HG03565 (cell line): Measurements from ENCODE around the gene ARMC5.
"Not testable (repeated sequence)": the region's sequence is repeated elsewhere in the genome, so short reads cannot be mapped to it uniquely, and the experiment has no call there.

ENCODE experiments used
- ATAC-seq: cut with Tn5 transposase; IDR thresholded peaks from one replicate; pipeline ENCODE4 v1.9.1; 2021; ENCODE audit warnings: mild to moderate bottlenecking, moderate library complexity; ENCODE audit not compliant: unreplicated experiment

The ARMC5 gene

DNA sequence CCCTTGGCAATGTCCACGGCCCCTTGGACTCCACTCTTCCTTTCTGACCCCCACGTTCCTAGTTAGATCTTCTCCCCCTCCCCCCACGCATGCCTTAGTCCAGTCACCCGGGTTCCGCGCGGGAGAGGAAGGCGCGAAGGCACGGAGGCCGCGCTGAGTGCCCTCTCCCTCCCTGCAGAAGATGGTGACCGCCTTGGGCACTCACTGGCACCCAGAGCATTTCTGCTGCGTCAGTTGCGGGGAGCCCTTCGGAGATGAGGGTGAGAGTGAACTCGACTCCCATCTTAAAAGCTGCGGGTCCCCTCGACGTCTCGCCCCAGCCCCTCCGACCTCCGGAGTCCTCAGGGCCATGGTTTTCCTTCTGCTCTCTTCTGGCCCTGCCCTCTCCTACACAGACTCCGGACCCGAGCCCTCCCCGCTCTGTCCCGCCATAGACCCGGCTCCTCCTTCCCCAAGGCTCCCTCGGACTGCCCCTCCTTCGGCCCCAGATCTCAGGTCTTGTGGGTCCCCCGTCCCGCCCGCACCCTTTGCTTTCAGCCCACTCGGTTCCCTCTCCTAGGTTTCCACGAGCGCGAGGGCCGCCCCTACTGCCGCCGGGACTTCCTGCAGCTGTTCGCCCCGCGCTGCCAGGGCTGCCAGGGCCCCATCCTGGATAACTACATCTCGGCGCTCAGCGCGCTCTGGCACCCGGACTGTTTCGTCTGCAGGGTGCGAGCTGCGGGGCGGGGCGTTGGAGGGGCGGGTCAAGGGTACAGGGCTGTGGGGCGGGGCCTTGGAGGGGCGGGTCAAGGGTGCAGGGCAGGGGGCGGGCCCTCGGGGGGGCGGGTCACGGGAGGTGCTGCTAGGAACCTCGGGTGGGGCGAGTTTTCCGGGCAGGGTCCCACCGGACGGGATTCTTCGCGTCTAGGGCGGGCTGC is 17.3 kb downstream of the ARMC5 start:
- ATAC-seq, result peak; percentile 45

DNA sequence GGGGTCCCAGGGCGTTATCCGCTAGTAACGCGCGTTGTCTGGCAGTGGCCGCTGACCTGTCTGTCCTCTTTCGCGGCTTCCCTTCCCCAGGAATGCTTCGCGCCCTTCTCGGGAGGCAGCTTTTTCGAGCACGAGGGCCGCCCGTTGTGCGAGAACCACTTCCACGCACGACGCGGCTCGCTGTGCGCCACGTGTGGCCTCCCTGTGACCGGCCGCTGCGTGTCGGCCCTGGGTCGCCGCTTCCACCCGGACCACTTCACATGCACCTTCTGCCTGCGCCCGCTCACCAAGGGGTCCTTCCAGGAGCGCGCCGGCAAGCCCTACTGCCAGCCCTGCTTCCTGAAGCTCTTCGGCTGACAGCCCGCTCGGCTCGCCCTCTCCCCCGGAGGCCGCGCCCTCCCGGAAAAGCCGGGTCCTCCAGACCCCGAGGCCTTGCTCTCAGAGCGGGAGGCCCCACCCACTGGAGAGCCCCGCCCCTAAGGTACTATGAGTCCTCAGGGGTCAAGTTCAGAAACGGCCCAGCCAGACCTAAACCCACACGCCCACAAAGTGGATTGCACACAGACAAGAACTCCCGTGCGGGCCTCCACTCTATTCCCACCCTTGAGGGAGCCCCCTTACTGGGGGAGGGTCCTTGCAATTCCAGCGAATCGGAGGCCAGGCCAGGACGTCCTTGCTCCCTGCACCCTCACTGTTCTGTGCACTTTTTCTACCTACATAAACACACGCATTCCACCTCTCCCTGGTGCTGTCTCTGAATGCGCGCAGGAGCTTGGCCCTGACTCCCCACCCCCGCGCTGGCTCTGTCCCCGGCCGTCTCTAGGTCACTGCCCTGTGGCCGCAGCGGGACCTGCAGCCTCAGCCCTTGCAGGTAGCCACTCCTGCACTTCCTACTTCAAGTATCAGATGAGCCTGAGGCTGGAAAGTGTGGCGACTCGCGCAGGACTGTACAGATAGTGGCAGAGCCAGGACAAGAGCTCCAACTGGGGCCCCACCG is 18.2 kb downstream of the ARMC5 start:
- no peak for ATAC-seq

DNA sequence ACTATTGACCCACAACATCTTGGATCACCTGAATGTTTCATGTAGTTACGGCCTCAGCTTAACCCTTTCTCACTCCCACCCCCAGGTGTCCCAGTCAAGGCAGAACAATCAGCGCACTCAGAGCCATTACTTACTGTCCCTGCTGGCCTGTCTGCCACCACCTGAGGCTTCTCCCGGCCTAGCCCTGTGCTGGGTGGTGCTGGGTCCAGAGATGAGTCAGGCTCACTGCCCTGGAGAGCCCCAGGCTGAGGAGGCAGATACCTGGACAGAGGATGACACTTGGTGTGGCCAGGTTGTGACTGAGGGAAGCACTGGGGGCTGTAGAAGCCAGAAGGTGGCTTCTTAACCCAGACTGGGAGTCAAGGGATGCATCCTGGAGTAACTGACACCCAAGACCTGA is 19.7 kb downstream of the ARMC5 start:
- no peak for ATAC-seq

DNA sequence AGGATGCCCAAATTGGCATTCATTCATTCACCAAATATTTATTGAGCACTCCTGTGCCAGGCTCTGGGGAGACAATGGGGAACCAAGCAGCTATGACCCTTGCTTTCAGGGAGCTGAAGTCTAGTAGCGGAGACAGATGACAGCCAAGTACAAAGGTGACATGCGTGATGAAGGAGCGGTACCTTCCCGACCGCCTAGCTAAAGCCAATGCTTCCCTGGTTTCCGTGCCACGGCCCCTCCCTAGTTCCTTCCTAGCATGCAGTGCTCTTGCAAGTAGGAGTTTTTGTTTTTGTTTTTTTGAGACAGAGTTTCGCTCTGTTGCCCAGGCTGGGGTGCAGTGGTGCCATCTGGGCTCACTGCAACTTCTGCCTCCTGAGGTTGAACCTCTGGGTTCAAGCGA is 20.4 kb downstream of the ARMC5 start:
- no peak for ATAC-seq

DNA sequence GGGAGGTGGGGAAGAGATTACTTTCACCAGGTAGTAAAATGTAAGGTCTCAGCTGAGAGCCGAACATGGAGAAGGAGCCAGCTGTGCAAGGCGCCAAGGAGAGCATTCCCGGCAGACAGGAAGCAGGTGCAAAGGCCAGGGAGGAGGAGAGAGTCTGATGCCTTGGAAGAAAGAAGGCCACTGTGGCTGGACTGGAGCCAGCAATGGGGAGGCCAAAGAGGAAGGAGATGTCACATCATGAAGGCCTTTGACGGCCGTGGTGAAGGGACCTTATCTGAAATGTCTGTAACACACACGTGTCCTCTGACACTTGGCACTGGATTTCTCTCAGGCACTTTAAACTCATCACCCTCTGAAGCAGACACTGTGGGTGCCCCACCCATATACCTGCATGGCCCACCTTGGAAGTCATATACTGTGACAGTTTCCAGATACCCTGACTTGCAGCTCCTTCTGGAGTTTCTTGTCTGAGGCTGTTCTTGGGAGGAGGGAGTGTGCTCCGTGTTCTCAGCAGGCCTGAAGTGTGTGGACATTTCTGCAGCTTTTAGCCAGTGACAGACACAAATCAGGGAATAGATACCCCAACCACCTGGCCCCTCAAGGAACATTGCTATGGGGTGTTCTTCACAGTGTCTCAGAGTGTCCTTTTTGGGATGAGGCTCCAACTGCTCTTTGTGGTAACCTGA is 21.7 kb downstream of the ARMC5 start:
- ATAC-seq, result no peak

DNA sequence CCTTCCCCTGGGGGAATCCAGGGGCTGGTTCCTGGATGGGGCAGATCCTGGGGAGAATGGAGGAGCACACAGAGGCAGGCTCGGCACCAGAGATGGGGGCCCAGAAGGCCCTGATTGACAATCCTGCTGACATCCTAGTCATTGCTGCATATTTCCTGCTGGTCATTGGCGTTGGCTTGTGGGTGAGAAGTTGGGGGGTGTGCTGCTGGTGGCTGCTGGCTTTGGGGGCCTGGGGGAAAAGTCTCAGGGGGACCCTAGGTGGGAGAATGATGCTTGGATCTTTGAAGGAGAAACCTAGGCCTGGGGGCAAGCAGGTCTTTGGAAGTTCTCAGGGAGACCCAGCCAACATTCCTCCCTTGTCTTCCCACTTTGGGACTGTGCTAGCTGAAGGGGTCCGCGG is 23.8 kb downstream of the ARMC5 start, which contains the start of gene SLC5A2:
Gene SLC5A2, plus strand, starts transcription at position 43 of the 400 bp plus-strand sequence. Its CDS starts 14 bp downstream, at position 57.
- no peak for ATAC-seq

DNA sequence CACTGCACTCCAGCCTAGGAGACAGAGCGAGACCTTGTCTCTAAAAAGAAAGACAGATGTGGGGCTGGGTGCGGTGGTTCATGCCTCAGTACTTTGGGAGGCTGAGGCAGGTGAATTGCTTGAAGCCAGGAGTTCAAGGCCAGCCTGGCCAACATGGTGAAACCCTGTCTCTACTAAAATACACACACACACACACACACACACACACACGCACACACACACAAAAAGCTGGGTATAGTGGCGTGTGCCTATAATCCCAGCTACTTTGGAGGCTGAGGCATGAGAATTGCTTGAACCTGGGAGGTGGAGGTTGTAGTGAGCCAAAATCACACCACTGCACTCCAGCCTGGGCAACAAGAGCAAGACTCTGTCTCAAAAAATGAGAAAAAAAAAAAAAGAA is 24.7 kb downstream of the ARMC5 start:
- not testable (repeated sequence) for ATAC-seq

DNA sequence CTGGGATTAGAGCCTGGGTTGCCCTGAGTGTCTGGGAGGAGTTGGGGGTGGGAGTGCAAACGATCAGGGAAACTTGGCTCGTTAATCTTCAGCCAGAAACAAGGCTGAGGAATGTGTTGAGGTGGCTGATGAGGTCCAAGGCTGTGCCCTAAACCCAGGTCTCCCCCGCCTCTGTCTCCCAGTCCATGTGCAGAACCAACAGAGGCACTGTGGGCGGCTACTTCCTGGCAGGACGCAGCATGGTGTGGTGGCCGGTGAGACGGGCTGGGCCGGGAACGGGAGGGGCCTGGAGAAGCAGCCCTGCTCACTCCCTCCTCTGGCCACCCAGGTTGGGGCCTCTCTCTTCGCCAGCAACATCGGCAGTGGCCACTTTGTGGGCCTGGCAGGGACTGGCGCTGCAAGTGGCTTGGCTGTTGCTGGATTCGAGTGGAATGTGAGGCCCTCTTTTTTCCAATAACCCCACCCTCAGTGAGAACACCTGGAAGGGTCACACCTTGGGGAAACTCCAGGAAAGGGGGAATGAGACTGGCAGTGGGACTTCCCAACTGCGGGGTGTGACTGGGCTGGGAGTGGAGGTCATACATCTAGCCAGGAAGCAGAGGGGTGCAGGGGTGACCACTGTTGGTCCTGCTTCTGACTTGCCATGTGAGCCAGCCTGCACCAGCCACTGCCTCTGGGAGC is 25.3 kb downstream of the ARMC5 start:
- ATAC-seq, result no peak

DNA sequence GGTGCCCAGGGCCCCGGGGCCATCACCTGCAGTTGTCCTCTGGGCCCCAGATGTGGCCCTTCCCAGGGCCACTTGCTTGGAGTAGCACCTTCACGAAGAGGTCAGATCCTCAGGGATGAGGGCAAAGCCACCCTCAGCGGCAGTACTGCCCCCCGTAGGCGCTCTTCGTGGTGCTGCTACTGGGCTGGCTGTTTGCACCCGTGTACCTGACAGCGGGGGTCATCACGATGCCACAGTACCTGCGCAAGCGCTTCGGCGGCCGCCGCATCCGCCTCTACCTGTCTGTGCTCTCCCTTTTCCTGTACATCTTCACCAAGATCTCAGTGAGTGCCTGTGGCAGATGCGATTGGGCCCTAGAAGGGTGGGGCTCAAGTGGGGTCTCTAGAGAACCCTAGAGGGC is 26.3 kb downstream of the ARMC5 start:
- ATAC-seq, result no peak

DNA sequence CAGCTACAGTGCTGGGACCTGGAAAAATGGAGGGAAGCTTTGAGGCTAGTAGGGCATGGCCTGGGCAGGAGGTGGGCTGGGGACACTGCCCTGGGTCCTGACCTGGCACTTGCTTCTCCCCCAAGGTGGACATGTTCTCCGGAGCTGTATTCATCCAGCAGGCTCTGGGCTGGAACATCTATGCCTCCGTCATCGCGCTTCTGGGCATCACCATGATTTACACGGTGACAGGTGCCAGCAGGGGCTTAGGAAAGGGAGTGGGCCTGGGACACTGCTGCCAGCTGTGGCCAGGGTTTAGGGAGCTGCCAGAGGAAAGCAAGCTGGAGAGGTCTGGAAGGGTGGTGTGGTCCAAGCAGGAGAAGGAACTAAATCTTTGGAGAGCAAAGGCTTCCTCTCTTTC is 26.7 kb downstream of the ARMC5 start:
- no peak for ATAC-seq

DNA sequence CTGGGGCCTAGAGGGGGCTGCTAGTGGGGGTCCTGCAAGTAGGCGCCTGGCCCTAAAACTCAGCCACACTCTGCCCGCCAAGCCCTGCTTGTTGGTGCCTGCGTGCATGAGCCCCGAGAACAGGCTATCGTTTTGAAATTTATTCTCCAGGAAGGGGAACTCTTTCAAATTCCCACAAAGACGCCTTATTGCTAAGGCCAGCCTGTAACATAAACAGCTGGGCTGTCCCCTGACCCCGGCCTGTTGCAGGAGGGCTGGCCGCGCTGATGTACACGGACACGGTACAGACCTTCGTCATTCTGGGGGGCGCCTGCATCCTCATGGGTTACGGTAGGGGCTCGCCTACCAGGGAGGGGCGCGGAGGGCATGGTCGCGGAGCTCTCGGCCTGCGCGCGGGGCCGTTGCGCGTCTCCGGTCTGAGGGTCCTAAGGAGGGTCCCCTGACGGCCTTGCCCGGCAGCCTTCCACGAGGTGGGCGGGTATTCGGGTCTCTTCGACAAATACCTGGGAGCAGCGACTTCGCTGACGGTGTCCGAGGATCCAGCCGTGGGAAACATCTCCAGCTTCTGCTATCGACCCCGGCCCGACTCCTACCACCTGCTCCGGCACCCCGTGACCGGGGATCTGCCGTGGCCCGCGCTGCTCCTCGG is 27.9 kb downstream of the ARMC5 start:
- no peak for ATAC-seq

DNA sequence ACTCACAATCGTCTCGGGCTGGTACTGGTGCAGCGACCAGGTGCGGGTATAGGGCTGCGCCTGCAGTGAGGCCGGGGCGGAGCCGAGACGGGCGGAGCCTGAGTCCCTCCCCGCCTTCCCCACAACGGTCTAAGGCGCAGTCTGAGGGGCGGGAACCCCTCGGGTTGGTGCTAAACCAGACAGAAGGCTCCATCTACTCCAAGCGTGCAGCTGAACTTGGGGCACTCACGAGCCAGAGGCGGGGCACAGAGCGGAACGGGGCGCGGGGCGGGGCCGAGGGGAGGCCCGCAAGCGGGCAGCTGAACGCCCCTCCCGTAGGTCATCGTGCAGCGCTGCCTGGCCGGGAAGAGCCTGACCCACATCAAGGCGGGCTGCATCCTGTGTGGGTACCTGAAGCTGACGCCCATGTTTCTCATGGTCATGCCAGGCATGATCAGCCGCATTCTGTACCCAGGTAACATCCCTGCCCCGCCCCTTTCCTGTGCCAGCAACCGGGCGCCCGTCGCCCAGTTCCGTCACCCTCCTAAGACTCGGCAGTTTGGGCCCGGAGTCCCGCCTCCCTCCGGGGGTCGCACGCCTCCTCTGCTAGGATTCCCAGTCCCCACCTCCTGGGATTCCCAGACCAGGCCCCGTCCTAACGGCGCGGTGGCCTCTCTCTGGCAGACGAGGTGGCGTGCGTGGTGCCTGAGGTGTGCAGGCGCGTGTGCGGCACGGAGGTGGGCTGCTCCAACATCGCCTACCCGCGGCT is 28.6 kb downstream of the ARMC5 start:
- peak; percentile 60 for ATAC-seq

DNA sequence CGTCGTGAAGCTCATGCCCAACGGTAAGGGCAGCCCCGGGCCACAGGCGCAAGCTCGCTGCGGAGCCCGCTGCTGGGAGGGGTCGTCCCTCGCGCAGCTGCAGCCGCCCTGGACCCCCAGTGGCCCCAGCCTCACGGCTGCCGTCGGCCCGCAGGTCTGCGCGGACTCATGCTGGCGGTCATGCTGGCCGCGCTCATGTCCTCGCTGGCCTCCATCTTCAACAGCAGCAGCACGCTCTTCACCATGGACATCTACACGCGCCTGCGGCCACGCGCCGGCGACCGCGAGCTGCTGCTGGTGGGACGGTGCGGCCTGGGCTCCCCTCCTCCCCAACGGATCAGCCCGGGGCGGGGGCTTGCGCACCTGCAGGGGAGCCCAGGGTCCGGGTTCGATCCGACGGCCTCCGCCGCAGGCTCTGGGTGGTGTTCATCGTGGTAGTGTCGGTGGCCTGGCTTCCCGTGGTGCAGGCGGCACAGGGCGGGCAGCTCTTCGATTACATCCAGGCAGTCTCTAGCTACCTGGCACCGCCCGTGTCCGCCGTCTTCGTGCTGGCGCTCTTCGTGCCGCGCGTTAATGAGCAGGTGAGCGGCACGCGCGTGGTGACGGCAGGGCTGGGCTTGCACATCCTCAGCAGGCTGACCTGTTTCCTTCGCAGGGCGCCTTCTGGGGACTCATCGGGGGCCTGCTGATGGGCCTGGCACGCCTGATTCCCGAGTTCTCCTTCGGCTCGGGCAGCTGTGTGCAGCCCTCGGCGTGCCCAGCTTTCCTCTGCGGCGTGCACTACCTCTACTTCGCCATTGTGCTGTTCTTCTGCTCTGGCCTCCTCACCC is 29.4 kb downstream of the ARMC5 start:
- no peak for ATAC-seq

DNA sequence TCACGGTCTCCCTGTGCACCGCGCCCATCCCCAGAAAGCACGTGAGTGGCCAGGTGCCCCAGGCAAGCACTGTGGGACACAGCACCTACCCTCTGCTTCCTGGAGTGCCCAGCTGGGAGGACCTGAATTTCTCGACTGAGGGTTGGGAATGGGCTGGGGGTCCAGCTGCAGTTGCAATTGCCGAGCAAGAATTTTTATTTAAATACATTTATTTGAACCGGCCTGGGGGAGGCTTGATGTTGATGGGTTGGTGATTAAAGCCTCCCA is 29.9 kb downstream of the ARMC5 start:
- ATAC-seq, result no peak

DNA sequence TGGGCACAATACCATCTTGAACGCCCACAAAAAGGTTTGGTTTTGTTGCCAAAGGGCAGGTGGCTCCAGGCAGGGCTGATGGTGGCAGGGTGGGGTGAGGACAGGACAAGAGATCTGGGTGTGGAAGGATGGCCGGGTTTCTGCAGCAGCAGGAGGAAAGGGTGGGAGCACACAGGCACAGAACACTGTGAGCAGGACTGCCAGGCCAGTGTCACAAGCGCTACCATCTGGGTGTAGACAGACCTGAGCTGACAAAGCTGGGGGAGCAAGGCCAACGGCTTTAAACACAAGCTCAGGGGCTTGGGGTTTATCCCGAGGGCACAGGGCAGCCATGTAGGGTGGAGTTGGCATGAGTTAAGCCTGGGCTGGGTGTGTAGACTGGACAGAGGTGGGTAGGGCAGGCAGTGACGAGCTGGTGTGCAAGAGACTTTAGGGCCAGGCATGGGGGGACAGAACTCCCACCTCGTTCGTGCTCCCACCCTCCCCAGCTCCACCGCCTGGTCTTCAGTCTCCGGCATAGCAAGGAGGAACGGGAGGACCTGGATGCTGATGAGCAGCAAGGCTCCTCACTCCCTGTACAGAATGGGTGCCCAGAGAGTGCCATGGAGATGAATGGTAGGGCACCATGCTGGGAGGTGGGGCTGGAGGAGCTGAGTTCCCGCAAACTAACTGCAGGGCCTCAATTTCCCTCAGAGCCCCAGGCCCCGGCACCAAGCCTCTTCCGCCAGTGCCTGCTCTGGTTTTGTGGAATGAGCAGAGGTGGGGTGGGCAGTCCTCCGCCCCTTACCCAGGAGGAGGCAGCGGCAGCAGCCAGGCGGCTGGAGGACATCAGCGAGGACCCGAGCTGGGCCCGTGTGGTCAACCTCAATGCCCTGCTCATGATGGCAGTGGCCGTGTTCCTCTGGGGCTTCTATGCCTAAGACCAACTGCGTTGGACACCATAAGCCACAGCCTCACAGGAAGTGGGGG is 30.6 kb downstream of the ARMC5 start:
- no peak for ATAC-seq

DNA sequence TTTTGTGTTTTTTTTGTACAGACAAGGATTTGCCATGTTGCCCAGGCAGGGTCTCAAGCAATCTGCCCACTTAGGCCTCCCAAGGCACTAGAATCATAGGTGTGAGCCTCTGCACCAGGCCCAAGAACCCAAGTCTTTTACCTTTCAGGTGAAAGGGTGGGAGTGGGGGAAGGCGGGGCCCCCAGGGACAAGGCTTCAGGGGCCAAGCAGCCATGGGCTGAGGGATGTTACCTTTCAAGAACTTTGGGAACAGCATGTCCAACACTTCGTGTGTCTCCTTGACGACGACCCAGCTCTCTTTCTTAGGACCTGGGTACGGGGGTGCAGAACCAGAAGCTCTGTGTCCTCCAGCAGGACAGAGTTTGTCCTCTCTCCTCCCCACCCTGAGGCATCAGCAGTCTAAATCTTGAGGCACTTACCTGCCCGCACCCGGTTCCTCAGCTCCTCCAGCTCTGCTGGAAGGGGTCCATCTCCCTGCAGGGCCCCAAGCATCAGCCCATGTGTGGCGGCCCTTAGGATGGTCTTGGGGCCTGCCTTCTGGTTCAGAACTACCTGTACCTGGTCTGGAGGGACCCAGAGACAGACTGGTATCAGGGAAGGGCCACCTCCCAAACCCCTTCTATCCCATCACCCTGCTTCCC is 32.6 kb downstream of the ARMC5 start:
- no peak for ATAC-seq
